RKO (cell line): ENCODE results near the gene PARM1.
"Not testable (repeated sequence)": the region's sequence is repeated elsewhere in the genome, so short reads cannot be mapped to it uniquely, and the experiment has no call there.

Experiments used
- DNase-seq: peaks from one replicate; pipeline ENCODE4 v3.0.0-alpha.2; 2016; ENCODE audit warnings: low spot score

Gene PARM1

GRCh38 chr4:74990276-74990875, 57.5 kb downstream of the PARM1 start:
- no peak for DNase-seq

GRCh38 chr4:74994436-74994835, 61.5 kb downstream of the PARM1 start:
- DNase-seq: not testable (repeated sequence)

- DNase-seq: no peak
These were observed 64.1 kb downstream of the PARM1 start for GRCh38 chr4:74996996-74997395.

GRCh38 chr4:74997948-74998729, 65.2 kb downstream of the PARM1 start:
- DNase-seq: no peak

- DNase-seq: no peak
These were observed 66.9 kb downstream of the PARM1 start for GRCh38 chr4:74999714-75000309.

- no peak for DNase-seq
These were observed 69.0 kb downstream of the PARM1 start for GRCh38 chr4:75001871-75002270.

- DNase-seq: no peak
These were observed 69.5 kb downstream of the PARM1 start for GRCh38 chr4:75002381-75002780.

GRCh38 chr4:75003979-75004378, 71.1 kb downstream of the PARM1 start:
- DNase-seq: no peak

- DNase-seq: no peak
These were observed 72.1 kb downstream of the PARM1 start for GRCh38 chr4:75004755-75005668.

GRCh38 chr4:75005727-75006126, 72.8 kb downstream of the PARM1 start:
- no peak for DNase-seq

GRCh38 chr4:75007891-75008290, 75.0 kb downstream of the PARM1 start:
- DNase-seq: no peak

GRCh38 chr4:75009138-75009537, 76.2 kb downstream of the PARM1 start:
- DNase-seq: no peak

- no peak for DNase-seq
These were observed 78.3 kb downstream of the PARM1 start for GRCh38 chr4:75011131-75011795.

GRCh38 chr4:75015627-75016026, 82.7 kb downstream of the PARM1 start:
- DNase-seq: no peak

GRCh38 chr4:75016472-75016871, 83.6 kb downstream of the PARM1 start:
- DNase-seq: no peak

GRCh38 chr4:75018811-75019479, 86.0 kb downstream of the PARM1 start:
- no peak for DNase-seq

GRCh38 chr4:75025431-75025830, 92.5 kb downstream of the PARM1 start:
- no peak for DNase-seq

- DNase-seq: no peak
These were observed 95.4 kb downstream of the PARM1 start for GRCh38 chr4:75028196-75028854.

GRCh38 chr4:75030028-75030427, 97.1 kb downstream of the PARM1 start:
- DNase-seq: no peak

- no peak for DNase-seq
These were observed 97.8 kb downstream of the PARM1 start for GRCh38 chr4:75030649-75031235.
